Left renal cortex interstitium (tissue), 4 donors: Measurements from ENCODE around the gene TMEM252. TPM values are rescaled to one million over a fixed set of nuclear protein-coding genes. Genes with fewer than 3 reads are reported as not detected.

Experiments used
- DNase-seq, 4 donors: peaks; one replicate each; pipeline ENCODE4 v3.0.0-alpha.2; 2013; ENCODE audit warnings: low read depth in 4 of 4, low spot score in 2 of 4, missing footprints in 1 of 4
- polyA plus RNA-seq, 4 donors: library from polyadenylated mRNA; unstranded; fragments of 120-200 nt; gene quantifications; one replicate each; pipeline ENCODE4 v1.2.1, GENCODE V29; 2013; ENCODE audit not compliant: insufficient read length in 4 of 4

Gene TMEM252
- polyA plus RNA-seq, 4 donors, result 6.1 to 10.1 (median 7.9) TPM

GRCh38 chr9:68502279-68502678, 38.4 kb downstream of the TMEM252 start:
- DNase-seq, result no peak

GRCh38 chr9:68500457-68501381, 40.0 kb downstream of the TMEM252 start:
- DNase-seq, result no peak

- no peak for DNase-seq
These were observed 41.9 kb downstream of the TMEM252 start for GRCh38 chr9:68498816-68499215.

GRCh38 chr9:68497629-68498028, 43.1 kb downstream of the TMEM252 start:
- DNase-seq, result no peak

GRCh38 chr9:68496356-68496755, 44.3 kb downstream of the TMEM252 start:
- DNase-seq, result no peak

GRCh38 chr9:68495247-68495646, 45.4 kb downstream of the TMEM252 start:
- DNase-seq, result no peak

GRCh38 chr9:68493958-68494577, 46.6 kb downstream of the TMEM252 start:
- DNase-seq, result no peak

GRCh38 chr9:68493541-68493940, 47.1 kb downstream of the TMEM252 start:
- DNase-seq, result no peak

- DNase-seq, result no peak
These were observed 47.9 kb downstream of the TMEM252 start for GRCh38 chr9:68492806-68493205.

- DNase-seq, result no peak
These were observed 51.0 kb downstream of the TMEM252 start for GRCh38 chr9:68489646-68490045.

GRCh38 chr9:68488126-68488525, 52.6 kb downstream of the TMEM252 start:
- DNase-seq, result no peak

Other genes starting within 250 kb of the TMEM252 start
- gene FOXD4L3, start 238.0 kb downstream of the TMEM252 start, polyA plus RNA-seq, result under 1 TPM in 1 of 4 donors, not detected in 3; 0.06 TPM
- gene PGM5, start 184.3 kb downstream of the TMEM252 start, polyA plus RNA-seq, result 10 to 100 TPM; 36.8 to 55.5 (median 43.2) TPM
- 1 to 10 TPM; 6.3 to 8.9 (median 6.6) TPM for gene PIP5K1B, start 164.4 kb upstream of the TMEM252 start, polyA plus RNA-seq